Lower lobe of right lung (tissue), 2 donors: Measurements from ENCODE around the gene MYRF. TPM values are rescaled to one million over a fixed set of nuclear protein-coding genes. Genes with fewer than 3 reads are reported as not detected.

Experiments
- ATAC-seq, 2 donors: fragments of 200-7000 bp; cut with Tn5 transposase; one replicate each; pipeline ENCODE4 v1.9.1; 2020 to 2022; ENCODE audit warnings: mild to moderate bottlenecking in 2 of 2, moderate library complexity in 2 of 2
- DNase-seq: peaks from one replicate; pipeline ENCODE4 v3.0.0-alpha.2; 2020
- H3K27ac ChIP-seq: fragments of 200-600 bp; one replicate; pipeline ENCODE4 v1.8.0; 2022
- H3K27me3 ChIP-seq: fragments of 200-600 bp; one replicate; pipeline ENCODE4 v1.8.0; 2022; ENCODE audit warnings: low read depth
- H3K36me3 ChIP-seq: fragments of 200-600 bp; one replicate; pipeline ENCODE4 v1.8.0; 2022; ENCODE audit warnings: mild to moderate bottlenecking
- H3K4me1 ChIP-seq: fragments of 200-600 bp; one replicate; pipeline ENCODE4 v1.8.0; 2022
- H3K4me3 ChIP-seq: fragments of 200-600 bp; one replicate; pipeline ENCODE4 v1.8.0; 2022; ENCODE audit warnings: mild to moderate bottlenecking
- H3K9me3 ChIP-seq: fragments of 200-600 bp; one replicate; pipeline ENCODE4 v1.8.0; 2022
- intact Hi-C: fragments of 100-400 bp; cut with DNase I; formaldehyde crosslinking; loops from one replicate; pipeline ENCODE4 v1.11.0; 2022
- total RNA-seq: library from RNA; stranded (reverse); fragmentation: NEBNext Ultra II Directional; extraction: Animal tissue kit (Norgen Biotek cat#: 25700); gene quantifications from one replicate; pipeline ENCODE4 v1.2.1, GENCODE V29; 2021
- TF ChIP-seq, protein P1 (sequence below): fragments of 200-600 bp; IDR thresholded peaks from one replicate; pipeline ENCODE4 v1.8.0; 2022; ENCODE audit warnings: antibody characterized with exemption, mild to moderate bottlenecking
- donor health status: DM: no; HTN: yes; CAD: no; lungs with severe emphysema.

The MYRF gene
- total RNA-seq, 1 donor from 2014 or later, result 37.9 TPM

DNA sequence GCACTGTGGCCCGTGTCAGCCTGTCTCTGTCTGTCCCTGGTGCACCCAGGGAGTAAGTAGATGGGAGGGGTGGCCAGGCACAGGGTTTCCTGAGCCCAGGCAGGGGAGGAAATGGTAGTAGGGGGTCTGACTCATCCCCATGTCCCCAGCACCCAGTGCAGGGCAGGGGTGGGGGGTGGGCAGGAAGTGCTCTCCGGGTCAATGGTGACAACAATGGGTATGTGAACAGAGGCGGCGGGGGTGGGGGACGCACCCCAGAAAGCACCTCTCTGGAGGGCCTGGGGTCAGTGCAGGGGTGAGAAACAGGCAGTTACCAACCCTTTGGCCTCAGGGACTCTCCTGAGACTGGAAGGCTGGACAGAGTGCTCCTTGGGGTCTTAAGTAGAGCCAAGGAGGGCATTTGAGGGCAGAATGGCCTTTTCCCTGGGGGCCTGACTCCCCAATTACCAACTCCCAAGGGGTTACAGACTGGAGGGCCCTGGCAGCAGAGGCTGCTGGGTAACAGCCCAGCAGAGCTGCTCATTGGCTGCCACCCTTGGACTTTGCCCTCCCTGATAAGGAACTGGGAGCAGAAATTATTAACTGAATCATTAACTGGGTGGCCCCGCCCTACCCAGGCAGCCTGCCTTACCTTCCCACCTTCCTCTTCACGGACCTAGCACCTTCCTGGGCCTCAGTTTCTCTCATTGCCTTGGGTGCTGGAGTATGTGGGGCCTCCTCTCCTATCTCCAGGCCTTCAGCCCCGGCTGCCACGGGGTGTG lies 4.2 kb downstream of the MYRF start:
- H3K4me1 ChIP-seq, result no peaks in the 10 kb centered on the region
- no peak for DNase-seq
- intact Hi-C loops, result no loop called here
- no peak overlapping the region for H3K4me3 ChIP-seq
- ATAC-seq, result peak in 1 of 2 donors; percentile 48
- H3K36me3 ChIP-seq, result no peaks in the 10 kb centered on the region
- H3K27me3 ChIP-seq, result peaks cover 13% of the 10 kb centered on the region
- no peaks in the 10 kb centered on the region for H3K9me3 ChIP-seq
- H3K27ac ChIP-seq, result no peak overlapping the region
- TF ChIP-seq, protein P1, sequence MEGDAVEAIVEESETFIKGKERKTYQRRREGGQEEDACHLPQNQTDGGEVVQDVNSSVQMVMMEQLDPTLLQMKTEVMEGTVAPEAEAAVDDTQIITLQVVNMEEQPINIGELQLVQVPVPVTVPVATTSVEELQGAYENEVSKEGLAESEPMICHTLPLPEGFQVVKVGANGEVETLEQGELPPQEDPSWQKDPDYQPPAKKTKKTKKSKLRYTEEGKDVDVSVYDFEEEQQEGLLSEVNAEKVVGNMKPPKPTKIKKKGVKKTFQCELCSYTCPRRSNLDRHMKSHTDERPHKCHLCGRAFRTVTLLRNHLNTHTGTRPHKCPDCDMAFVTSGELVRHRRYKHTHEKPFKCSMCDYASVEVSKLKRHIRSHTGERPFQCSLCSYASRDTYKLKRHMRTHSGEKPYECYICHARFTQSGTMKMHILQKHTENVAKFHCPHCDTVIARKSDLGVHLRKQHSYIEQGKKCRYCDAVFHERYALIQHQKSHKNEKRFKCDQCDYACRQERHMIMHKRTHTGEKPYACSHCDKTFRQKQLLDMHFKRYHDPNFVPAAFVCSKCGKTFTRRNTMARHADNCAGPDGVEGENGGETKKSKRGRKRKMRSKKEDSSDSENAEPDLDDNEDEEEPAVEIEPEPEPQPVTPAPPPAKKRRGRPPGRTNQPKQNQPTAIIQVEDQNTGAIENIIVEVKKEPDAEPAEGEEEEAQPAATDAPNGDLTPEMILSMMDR, result no peak

DNA sequence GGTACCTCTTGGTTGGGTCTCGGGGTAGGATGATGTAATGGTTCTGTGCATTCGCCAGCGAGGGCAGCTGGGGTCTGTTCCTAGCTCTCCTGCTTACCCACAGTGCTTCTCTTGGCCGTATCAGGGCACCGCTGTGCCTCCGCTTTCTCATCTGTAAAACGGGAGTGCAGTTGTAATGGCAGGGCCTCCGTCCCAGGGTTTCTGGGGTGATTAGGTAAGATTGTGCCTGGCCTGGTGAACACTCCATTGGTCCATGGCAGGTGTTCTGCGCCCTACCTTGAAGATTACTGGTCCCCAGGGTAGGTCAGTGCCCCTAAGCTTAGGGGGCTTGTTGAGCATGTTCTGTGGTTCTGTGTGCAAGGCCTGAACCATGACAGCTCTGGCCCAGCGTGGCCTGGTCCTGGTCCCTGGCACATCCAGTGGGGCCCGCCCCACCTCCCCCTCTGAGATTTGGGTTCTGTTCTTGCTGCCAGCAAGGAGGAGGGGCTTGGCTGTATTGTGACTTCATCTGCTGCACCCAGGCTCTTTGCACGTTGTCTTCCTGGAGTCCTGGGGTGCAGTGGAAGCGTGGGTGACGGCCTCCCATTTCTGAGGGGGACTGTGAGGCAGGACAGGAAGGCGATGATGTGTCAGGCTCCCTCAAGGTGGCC lies 4.9 kb downstream of the MYRF start:
- H3K27ac ChIP-seq, result no peak overlapping the region
- no peak for DNase-seq

DNA sequence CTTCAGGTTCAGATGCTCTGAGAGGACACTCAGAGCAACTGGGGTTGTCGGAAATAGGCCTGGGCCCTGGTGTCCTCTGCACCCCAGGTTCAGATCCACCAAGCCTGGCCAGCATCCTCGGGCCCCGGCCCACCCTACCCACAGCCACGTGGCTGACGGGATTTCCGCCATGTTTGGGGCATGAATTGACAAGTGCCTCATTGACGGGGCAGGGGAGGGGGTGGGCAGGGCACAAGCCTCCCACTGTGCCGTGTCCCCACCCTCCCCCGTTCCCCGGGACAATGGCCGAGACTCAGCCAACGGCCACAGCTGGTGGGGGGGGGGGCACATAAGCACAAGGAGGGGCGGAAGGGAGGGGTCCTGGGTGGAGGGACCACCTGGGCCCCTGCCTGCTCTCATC lies 8.5 kb downstream of the MYRF start:
- no peak for DNase-seq
- intact Hi-C loops, result no loop called here
- H3K36me3 ChIP-seq, result no peaks in the 10 kb centered on the region
- TF ChIP-seq, protein P1, result no peak
- no peak overlapping the region for H3K4me3 ChIP-seq
- no peaks in the 10 kb centered on the region for H3K4me1 ChIP-seq
- no peaks in the 10 kb centered on the region for H3K9me3 ChIP-seq
- no peak for ATAC-seq
- no peak overlapping the region for H3K27ac ChIP-seq
- H3K27me3 ChIP-seq, result peaks cover 10% of the 10 kb centered on the region

More for the DNA sequence above, 4.9 kb downstream of the MYRF start:
- Histone ChIP-seq H3K27me3 (peaks cover 11% of the 10 kb centered on the region), H3K4me3 (no peak overlapping the region), H3K9me3 (no peaks in the 10 kb centered on the region), H3K4me1 (no peaks in the 10 kb centered on the region), H3K36me3 (no peaks in the 10 kb centered on the region)
- TF ChIP-seq, protein P1, result no peak
- no peak for ATAC-seq
- intact Hi-C loops, result no loop called here

DNA sequence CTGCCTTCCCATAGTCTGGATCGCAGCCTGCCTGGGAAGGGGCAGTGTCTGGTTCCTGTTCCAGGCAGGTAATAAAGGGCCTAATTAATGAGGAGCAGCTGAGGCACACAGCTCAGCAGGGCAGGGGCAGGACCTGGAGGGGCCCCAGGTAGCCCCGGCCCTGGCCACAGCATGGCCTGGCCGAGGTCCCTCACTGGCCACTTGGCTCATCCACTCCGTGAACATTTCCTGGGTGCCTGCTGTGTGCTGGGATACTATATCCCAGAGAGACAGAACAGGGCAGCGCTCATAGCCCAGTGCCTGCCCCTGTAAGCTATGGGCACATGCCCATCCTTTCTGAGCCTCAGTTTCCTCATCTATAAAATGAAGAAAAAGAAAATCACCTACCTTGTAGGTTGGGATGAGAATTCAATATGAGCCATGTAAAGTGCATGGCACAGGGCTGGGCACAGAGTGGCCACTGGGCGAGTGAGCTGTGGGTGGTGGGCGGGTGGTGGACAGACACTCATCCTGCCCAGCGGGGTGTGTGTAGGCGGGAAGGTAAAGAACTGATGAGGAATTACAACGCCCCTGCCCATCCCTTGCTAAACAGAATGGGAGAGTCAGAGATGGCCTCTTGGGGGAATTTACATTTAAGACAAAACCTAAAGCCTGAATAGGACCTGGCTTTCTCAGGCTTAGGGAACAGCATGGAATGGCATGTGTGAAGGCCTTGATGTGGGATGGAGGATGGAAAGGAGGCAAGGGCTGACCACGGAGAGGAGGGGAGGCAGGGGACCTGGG lies 9.2 kb downstream of the MYRF start:
- ATAC-seq, result no peak
- Histone ChIP-seq H3K27ac (no peak overlapping the region), H3K9me3 (no peaks in the 10 kb centered on the region), H3K4me1 (no peaks in the 10 kb centered on the region), H3K27me3 (peaks cover 10% of the 10 kb centered on the region), H3K4me3 (no peak overlapping the region), H3K36me3 (no peaks in the 10 kb centered on the region)
- TF ChIP-seq, protein P1, result no peak
- no peak for DNase-seq
- intact Hi-C loops, result no loop called here

DNA sequence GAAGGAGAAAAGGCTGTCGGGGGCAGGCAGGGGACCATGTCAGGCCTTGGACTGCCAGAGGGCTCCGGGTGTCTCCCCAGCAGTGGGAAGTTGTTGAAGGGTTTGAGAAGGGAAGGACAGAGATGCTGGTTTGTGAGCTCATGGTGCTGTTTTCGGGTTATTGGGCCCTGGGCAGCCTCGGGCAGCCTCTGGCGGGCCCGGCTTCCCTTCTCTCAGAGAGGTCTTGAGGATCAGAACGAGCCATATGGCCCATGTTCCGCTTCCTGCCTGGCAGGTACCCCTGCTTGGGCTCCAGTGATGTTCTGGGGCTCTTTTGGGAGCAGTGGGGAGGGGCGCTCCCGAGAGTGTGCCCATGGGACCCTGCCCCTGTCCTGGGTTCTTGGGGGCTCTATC lies 9.8 kb downstream of the MYRF start:
- peaks cover 10% of the 10 kb centered on the region for H3K27me3 ChIP-seq
- intact Hi-C loops, result no loop called here
- H3K4me3 ChIP-seq, result no peak overlapping the region
- H3K9me3 ChIP-seq, result no peaks in the 10 kb centered on the region
- TF ChIP-seq, protein P1, result no peak
- no peaks in the 10 kb centered on the region for H3K4me1 ChIP-seq
- ATAC-seq, result no peak
- no peaks in the 10 kb centered on the region for H3K36me3 ChIP-seq
- no peak overlapping the region for H3K27ac ChIP-seq
- no peak for DNase-seq
